ENCODE results near the gene NECTIN3.
A peak's percentile ranks its signal among the peaks of the same experiment; 100 is the strongest.

NECTIN3 gene

DNA sequence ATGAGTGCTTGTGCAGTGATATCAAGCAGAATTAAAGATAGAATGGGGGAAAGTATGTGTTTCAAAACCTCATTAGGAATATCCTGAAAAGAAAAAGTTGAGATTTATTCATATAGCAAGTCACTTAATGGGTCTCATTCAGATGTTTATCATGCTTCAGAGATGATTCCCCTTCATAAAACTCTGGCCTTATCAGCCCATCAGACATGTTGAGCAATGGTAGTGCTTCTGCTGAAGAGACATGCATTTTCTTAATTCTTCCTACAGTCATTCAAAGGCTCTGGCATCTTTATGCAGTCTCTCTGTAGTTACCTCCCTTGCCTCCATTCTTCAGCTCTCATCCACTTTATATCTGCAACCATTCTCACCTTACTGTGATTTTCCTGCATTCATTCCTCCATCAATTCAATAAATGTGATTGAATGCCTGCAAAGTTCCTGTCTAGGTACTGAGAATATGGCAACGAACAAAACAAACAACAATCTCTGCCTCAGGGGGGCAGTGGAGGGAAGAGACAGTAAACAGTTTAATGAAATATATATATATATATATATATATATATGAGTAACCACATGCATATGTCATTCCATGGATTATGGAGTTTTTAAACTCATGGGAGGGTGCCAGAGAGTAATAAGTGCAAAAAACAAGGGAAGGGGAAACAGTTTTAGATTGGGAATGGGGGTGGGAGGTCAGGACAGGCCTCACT is 138.5 kb downstream of the NECTIN3 start:
- DNase-seq: peak in 1 of 2 experiments; percentile 2

- no peak for DNase-seq
Measured at GRCh38 chr3:111210866-111211564, 139.4 kb downstream of the NECTIN3 start.

DNA sequence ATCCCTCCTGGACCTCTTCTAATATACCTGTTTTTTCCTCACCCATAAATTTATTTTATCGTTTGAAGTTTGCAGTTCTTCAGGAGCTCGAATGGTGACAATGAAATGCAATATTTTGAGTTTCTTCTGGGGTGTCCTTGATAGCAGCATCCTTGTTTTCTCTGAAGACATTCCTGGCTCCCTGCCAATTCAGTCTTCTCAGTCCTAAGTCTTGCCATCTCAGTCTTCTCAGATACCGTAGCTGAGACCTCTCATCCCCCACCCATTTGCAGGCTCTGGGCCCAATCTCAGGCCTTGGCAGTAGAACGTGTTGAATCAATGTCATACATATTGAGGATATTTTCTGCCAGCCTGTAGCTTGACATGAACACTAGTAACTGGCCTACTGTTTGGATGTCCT is 140.9 kb downstream of the NECTIN3 start:
- DNase-seq: no peak

DNA sequence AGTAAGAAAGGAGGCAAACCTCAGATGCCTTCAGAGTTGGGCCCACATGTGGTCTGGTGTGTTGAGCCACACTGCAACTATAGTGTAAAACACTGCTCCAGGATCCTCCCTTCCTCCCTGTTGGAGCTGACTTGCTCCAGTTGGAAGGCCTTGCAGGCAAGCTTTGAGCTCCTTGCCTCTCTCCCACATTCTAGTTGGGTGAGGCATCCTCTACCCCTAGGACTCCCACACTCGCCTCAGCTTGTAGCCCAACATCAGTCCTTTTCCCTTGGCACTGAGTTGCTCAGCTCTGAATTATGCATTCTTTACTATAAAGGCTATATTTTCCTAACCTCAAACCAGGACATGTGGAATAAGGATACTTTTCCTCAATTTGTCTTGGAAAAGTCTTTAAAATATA is 143.9 kb downstream of the NECTIN3 start:
- no peak for DNase-seq

DNA sequence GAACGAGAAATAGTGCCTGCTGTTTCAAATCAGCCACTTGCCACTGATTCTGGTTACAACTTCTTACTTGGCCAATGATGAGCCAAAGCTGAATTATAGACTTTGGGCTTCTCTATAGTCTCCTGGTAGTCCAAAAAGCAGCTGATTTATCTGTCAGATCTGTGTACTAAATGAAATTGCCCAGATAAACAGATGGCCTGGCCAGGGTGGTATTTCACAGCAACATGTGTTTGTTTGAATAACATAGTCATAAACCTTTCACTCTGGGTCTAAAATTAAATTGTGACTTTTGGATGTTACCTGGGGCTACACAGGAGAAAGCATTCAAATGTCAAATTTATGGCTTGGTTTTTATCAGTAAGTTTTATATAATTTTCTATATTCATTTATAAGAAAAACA is 147.0 kb downstream of the NECTIN3 start:
- DNase-seq: no peak

GRCh38 chr3:111227216-111227615 is 155.6 kb downstream of the NECTIN3 start:
- DNase-seq: no peak

- DNase-seq: no peak
Measured at GRCh38 chr3:111229301-111229700, 157.7 kb downstream of the NECTIN3 start.

- no peak for DNase-seq
Measured at GRCh38 chr3:111236836-111237713, 165.5 kb downstream of the NECTIN3 start.

DNA sequence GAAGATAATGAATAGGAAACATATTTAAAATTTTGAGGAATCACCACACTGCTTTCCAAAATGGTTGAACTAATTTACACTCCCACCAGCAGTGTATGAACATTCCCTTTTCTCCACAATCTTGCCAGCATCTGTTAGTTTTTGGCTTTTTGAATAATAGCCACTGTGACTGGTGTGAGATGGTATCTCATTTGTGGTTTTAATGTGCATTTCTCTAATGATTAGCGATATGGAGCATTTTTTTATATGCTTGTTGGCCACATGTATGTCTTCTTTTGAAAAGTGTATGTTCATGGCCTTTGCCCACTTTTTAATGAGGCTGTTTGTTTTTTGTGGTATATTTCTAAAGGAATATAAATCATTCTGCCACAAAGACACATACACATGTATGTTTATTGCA is 166.3 kb downstream of the NECTIN3 start:
- DNase-seq: no peak

GRCh38 chr3:111238885-111239284 is 167.3 kb downstream of the NECTIN3 start:
- DNase-seq: no peak

DNA sequence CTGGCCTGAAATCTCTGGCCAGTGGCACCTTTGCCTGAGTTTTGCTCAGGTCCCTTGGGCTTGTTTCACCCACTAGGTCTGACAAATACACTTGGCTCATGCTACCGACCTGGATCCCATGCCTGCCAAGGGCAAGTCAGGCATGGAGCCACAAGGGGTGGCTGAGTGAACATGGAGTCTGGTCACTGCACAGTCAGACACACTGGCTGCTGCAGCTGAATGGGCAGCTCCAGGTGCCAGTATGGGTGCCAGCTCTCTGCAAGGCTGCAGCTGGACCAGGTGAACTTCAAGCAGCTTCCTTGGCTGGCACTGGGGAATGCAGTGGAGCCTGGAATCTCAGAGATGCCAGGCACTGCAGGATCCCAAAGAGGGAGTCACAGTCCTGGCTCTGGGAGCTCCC is 170.3 kb downstream of the NECTIN3 start:
- no peak for DNase-seq

Data from NCI-H526 (cell line).